ENCODE results near the gene FLT1.

FLT1 gene

DNA sequence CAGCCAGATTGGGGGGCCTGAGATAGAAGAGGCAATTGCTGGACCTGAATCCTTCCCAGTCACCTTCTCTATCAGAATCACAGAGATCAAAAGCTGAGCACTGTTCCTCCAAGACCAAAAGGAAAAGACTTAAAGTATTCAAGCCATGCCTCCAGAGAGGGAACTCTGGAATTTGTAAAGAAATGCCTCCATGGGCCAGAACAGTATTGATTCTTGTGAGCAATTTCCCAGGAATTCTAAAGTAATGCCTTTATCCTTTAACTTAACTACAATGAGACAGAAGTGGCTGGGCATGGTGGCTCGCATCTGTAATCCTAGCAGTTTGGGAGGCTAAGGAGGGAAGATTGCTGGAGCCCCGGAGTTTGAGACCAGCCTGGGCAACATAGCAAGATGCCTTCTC lies 148.8 kb downstream of the FLT1 start:
- DNase-seq (ENCODE audit: low spot score), result no peak

DNA sequence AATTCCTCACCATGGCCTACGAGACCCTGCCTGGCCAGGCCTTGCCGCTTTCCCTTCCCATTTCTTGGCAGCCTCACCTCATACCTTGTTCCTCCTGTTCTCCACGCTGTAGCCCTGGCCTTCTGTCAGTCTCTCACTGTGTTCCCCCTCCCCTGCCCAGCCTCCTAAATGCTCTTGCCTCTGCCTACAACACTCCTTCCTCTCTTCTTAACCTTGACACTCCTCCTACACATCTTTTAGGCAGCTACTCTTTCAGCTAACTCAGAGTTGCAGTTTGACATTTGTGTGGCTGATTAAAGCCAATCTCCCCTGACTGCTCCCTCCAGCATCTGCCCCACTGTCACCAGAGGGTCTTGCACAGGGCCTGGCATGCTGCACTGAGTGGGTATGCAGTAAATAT lies 150.8 kb downstream of the FLT1 start:
- no peak for DNase-seq (ENCODE audit: low spot score)

DNA sequence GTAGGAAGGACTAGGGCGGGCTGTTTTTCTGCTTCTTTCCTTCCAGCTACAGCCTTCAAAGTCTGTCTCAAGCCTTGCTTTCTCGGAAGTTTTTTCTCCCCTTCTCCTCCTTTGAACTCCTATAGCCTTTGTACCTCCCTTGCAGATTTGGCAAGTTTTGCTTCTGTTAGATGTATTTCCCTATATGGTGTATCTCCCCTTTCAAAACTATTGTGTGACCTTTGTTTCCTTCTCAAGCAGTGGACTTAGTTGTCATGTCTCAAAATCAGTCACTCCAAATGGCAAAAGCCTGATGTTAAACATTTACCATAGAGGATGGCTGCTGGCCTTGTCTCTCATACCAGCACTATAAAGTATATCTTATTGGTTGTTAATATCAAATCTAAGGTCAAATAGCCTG lies 152.7 kb downstream of the FLT1 start:
- no peak for DNase-seq (ENCODE audit: low spot score)

DNA sequence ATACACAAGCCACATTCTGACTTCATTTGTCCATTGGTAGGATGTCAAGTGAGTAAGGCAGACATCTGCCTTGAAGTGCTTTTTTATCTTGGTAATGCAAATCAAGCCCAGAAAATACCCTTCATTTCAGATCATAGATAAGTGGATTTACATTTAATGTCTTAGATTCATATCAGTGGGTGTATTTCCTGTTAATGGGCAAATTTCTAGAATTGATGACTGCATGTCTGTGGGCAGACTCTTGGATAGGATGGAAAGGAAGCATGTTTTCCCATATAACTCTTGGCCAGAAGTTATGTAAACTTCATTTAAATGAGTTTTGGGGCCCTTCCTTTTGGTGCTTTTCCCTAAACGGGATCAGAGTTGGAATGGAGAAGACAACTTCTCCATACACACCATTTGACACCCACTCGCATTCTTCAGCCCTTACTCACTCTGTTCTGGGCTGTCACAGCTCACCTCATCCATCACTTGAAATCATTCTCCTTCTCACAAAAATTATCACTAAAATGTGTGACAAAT lies 154.6 kb downstream of the FLT1 start:
- no peak for DNase-seq (ENCODE audit: low spot score)

DNA sequence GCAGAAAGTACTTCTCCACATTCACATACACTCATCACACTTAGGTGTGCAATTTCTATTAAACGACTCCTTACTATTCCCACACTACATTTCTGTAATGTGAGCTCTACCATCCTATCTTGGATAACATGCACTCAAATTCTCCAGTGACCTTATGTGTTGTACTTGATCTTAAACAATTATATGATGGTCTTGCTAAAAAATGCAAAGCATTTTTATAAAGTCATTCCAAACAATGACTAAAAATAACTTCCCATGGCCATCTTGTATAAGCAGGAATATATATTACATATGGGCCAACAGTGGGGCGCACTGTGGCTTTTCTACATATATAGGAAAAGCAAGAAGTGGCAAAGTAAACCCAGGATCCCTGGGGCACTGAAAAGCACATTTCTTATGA lies 155.5 kb downstream of the FLT1 start:
- no peak for DNase-seq (ENCODE audit: low spot score)

DNA sequence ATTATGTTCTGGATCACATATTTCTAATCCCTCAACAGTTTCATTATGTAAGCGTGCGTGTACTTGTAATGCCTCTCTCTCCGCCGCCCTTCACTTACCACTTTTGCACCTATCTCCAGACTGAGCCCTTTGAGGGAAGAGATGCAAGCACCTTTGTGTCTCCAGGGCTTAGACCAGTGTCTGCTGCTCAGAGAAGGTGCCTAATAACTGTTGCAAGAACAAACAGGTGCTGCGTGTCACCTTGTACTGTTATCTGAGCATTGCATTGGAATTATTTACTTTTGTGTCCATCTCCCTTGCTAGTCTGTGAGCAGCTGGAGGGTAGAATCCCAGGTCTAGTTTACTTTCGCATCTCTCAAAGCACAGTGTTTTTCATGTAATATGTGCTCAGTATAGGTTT lies 156.2 kb downstream of the FLT1 start:
- no peak for DNase-seq (ENCODE audit: low spot score)

DNA sequence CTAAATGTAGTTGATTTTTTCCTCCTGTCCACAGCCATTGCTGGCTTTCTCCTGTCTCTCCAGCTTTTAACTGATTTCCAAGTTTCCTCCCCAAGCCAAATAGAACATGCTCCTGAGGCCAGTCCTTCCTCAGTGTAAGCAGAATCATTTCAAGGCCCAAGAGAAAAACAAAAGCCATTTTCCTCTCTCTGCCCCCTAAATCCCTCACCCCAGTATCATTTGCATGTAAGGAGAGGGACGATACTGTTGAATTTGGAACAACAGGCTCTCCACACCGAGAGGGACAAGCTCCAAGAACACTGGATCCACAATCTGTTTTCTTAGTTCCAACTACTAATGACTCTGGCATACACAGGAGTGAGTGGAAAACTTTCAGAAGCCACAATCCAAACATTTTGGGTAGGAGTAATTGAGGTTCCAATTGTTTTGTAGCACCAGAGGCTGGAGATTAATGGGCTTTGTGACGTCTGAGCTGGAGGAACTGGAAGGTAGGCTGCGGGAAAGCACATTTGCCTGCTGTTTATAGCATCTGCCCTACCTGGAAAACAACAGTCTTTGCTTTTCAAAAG lies 156.8 kb downstream of the FLT1 start:
- DNase-seq (ENCODE audit: low spot score), result no peak

DNA sequence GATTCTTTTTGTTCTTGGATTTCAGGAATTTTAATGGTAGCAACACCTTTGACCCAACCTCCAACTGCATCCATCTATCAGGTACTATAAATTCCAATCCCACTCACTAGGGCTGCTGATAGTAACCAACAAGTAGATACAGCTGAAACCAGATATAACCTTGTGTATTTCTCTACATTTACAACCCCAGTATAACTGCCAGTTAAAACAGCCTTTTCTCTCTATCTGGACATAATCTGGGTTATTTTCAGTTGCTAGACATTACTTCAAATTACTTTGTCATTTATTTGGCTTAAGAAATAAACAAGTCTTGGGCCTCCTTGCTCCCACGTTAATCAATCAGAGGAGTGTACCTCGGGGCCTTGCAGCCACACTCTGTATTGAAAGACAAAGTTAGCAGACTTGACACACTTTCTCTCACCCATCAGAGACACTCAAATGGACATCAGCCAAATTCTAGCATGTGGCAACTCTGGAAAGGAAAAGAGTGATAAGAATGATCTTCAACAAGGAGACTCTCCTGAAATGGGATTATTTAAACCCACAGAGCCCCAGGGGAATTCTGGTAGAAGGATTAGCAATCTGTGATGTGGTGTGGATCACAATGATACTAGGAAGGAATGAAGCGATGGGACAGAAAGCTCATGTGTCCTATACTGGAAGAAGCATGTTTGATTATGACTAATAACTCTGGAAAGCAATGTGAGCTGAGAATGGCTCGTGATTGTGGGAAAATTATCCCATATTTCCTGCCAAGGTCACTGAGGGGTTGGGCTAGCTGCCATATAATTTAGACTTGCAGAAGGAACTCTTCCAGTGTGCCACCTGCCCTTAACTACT lies 157.5 kb downstream of the FLT1 start:
- peak; percentile 48 for DNase-seq (ENCODE audit: low spot score)

DNA sequence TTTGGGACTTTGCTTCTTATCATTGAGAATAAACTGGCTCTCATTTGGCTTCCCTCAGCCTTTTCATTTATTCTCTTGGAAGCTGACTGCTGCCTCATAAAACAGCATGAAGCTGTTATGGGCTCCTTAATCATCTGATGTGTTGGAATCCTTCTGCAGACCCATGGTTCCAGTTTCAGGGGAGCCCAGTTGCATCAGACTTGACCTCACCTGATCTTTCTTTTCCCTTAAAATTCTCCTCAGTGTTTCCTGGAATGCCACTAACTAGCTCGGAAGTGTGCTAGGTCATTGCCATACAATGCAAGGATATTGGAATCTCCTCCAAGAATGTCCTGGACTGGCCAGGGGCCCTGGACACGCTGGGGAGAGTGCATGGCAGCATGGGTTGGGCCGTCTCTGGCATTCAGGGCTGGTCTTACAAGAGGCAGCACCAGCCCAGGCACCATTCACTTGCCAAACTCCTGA lies 158.7 kb downstream of the FLT1 start:
- DNase-seq (ENCODE audit: low spot score), result no peak

DNA sequence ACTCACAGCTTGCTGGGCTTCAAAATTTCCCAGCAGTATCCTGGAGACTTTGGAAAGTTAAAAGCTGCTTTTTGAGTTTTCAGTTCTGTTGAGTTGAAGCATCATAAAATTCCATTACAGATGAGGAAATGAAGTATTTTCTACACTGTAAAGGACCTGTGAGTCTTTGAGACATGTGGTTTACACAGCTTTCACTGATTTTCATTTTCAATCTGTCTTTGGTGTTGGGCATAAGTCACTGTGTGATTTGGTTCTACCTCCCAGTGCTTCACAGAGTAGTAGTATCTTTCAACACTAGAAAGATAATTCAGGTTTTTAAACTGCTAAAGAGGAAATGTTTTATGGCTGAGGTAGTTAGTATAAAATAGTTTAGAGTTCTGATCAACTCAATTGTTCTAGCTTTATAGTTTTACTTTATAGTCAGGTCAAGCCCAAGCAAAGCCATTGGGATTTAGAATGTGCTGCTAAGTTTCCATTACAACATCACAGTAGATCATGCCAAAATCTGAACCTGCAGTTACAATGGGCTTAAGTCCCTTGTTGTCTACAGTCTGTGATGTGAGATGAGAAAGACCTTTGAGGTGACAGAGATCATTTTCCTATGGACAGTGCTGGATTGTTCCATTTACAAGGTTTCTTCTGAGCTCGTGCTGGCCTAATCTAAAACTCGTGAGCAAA lies 161.6 kb downstream of the FLT1 start:
- no peak for DNase-seq (ENCODE audit: low spot score)

DNA sequence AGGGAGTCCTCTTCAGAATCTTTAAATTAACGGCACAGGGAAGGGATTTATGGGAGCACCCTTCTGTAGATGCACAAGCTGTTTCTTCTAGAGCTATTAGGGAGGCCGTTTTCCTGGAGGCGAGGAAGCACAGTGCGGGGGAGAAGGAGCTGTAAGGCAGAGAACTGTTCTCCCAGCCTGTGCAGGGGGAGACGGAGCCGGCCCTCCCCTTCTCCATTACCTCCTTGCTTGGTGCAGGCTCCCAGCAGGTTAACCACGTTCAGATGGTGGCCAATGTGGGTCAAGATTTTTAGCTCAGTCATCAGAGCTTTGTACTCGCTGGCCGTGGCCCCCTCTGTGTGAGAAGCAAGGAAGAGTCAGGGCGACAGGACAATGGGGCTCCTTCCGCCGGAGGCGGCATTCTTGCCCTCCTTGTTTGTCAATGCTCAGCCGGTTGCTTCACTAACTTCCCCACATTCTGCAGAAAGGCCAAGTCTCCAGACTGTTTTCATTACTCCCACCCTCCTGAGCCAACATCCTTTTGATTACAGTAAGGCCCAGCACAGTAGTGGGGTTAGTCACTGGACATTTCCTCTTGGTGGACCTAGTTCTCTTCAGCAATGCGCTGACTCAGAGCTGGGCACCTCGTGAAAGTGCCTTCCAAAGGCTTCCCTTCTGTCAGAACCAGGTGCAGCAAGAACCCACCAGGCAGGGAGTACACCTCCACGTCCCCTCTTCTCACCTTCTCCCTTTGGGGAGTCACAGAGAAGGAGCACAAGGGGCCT lies 165.4 kb downstream of the FLT1 start:
- DNase-seq (ENCODE audit: low spot score), result peak; percentile 87

DNA sequence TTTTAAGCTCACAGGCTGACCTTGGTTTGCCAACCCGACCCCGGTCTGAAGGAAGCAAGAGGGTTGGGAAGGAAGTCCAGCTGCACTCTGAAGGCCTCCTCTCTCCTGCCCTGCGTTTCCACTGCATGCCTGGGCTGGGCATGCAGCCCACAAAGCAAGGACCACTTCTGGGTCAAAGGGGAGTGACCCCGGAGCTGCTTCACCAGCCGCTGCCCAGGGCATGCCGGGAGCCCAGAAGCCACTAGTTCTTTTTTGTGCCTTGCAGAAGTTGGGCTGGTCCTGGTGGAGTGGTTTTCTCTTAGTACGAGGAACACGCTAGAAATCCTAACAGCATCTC lies 166.7 kb downstream of the FLT1 start:
- no peak for DNase-seq (ENCODE audit: low spot score)

DNA sequence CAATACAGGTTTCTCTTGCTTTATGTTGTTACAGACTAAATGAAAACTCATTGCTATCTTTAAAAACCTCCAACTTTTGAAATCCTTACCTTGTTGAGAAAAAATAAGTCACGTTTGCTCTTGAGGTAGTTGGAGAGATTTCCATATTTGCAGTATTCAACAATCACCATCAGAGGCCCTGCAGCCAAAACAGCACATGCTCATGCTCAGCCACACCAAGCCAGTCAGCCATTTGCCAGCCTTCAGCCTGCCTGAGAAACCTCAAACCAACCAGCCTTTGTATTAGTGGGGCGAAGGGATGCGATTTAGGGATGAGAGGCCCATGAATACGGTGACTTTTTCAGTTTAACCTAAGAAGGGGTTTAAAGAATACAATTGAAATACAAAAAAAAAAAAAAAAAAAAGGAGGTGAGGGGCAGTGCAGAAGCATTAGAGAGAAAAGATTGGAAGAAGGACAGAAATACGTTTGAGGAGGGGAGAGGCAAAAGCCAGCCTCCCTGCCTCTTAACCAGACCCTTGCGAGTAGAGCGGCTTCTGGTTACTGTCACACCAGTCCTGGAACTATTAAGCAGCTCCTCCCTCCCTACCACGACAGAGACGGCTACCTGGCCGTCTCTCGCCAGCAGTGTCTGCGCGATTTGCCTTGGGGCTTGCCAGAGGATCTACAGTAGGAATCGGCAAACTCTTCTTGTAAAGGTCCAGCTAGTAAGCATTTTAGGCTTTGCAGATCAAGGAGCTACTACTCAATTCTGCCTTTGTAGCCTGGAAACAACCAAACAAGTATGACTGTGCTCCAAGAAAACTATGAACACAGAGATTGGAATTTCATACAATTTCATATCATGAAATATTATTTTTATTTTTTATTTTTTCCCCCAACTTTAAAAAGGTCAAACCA lies 167.3 kb downstream of the FLT1 start:
- DNase-seq (ENCODE audit: low spot score), result no peak

DNA sequence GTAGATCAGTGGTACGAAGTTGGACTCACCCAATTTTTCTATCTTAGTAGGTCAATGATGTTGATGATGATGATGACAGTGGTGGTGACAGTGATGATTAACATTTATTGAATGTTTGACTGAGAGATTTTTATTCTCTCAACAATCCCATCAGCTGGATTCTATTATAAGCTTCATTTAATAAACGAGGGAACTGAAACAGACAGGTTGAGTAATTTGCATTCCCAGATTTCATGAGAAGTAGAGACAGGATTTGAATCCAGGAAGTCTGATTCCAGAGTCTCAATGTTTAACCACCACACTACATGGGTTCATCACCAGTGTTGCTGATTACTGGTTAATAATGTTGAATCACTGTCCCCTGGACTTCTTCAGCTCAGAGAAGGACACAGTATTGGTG lies 168.9 kb downstream of the FLT1 start:
- DNase-seq (ENCODE audit: low spot score), result no peak

DNA sequence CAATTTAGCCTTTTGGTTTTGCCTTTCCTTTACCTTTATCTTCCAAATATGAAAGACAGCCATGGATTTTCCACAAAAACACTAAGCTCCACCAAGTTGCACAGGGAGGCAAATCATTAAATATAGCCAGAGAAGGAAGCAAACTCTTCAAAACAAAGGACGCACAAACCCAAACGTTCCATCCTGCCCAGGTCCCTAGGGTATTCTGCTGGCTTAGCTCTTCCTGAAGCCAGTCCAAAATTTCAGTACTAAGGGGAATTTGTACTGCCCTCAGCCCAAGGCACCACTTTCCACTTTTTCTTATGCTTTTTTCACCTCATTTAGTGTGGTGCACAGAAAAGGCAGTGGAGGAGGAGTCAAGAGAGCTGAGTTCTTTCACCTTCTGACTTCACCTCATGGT lies 169.9 kb downstream of the FLT1 start:
- no peak for DNase-seq (ENCODE audit: low spot score)

DNA sequence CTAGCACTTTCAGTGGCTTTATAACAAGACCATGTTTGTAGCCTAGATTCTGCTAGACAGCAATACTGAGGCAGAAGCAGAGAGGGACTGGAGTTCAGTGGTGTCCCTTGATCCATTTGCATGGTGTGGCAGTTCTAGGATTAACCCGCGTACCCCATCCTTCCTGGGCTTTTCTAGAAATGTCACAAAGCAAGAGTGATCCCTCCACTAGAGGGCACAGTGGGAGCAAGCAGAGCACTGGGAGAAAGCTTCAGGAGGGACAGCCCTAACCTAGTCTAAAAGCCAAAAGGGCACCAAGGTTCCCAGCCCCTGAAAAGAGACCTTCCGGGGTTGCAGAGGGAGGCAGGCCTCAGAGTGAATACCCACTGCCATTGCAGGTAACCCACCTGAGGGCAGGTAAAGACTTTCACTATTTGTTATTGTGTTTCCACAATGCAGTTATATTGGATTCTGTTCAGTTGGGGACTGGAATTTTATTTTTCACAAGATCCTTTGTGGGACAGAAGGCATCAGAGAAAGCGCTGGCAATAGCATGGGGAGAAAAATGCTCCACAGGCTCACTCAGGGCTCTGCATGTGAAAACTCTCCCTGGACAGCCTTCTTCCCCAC lies 170.6 kb downstream of the FLT1 start:
- peak; percentile 72 for DNase-seq (ENCODE audit: low spot score)

DNA sequence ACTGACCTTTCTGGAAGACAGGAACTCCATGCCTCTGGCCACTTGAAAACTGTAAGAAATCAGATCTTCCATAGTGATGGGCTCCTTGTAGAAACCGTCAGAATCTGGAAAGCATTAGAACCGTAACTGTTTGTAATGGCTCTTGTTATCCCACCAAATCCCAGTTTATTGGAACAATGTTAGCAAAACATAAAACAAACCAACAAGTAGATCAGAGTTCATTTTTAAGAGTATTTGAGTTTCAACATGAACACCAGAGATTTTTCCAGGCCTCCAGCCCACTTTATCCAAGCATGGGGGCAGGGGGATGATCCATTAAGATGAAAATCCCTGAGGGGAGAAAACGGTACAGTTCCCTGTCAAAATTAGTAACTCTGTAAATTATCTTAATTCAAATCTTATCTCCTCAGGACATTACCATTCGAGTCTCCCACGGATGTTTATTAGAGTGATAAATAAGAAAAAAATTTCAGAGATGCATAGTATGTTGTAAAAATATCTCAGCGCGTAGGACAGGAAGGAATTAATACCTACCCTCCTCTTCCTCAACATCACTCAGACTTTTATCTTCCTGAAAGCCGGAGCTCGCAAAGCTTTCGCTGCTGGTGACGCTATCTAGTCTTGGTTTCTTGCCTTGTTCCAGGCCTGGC lies 172.5 kb downstream of the FLT1 start:
- no peak for DNase-seq (ENCODE audit: low spot score)

DNA sequence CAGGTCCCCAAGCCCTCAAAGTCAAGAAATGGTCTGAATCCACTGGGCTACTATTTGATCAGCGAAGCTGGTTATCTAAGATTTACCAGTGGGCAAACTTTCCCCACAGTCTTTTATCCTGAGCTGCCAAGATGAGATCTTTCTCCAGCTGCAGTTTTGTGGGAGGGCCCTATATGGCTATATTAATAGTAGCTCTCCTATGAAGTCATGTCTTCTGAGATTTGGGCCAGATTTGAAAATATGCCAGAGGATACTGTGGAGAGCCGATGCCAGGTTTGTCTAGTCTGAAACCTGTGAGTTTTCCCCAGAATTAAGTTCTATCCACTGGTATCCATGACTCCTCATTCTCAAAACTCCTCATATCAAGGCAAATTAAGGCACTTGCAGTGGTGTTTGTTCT lies 173.2 kb downstream of the FLT1 start:
- DNase-seq (ENCODE audit: low spot score), result no peak

DNA sequence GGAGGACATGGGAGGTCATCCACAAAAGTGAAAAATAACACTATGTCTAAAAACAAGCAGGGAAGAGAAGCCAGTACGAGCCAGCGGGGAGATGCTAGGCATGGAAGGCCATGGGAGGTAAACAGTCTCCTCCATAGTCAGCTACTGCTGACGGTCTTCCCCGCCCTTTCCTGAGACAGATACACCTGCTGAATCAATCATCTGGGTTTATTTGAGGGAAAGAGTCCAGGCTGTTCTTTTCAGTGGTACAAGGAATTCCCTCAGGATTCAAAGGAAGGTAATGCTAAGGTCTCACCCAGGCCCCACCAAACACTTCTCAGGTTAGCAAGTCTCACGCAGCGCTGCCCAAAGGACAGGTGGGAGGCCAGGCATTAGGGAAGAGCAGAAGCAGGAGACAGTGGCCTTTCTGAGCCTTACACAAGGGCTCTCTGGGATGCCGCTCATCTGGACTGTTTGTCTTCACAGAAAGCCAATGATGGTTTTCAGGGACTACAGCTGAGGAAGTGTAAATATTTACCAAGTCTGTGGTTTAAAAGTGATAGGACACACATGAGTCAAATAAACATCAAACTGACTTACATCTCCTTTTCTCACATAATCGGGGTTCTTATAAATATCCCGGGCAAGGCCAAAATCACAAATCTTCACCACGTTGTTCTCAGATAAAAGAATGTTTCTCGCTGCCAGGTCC lies 173.9 kb downstream of the FLT1 start:
- DNase-seq (ENCODE audit: low spot score), result peak; percentile 29

DNA sequence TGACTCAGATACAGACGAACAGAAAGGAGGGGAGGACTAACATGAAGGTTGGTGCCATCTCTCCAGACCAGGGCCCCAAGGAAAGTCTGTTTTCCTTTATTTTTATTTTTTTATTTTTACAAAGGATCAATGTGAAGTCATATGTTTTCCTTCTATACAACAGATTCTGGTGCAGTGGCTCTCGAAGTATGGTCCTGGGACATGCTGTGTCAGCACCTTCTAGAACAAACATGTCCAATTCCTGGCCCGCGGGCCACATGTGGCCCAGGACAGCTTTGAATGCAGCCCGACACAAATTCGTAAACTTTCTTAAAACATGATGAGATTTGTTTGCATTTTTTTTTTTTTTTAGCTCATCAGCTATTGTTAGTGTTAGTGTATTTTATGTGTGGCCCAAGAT lies 174.7 kb downstream of the FLT1 start:
- DNase-seq (ENCODE audit: low spot score), result no peak
